ENCODE data around the gene MVB12B.
A peak's percentile ranks its signal among the peaks of the same experiment; 100 is the strongest.

MVB12B gene

DNA sequence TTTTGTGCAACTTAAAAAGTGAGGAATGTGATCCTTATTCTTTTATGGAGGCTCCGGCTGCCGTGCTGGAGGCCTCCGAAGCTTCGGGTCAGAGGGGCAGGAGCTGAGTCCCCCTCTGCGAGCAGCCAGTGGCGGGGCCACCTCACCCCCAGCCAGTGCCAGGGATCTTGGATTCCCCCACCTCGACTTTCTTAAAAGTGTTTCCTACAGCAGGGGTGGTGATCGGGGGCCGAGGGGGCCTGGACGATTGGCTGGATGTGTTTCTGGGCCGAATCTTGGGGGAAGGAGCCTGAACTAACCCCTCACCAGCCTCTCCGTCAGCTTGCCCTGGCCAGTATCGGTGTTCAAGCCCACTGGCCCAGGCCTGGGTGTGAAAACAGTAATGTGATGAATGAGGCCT, 194.9 kb downstream of the MVB12B start:
- TF ChIP-seq, protein P1, sequence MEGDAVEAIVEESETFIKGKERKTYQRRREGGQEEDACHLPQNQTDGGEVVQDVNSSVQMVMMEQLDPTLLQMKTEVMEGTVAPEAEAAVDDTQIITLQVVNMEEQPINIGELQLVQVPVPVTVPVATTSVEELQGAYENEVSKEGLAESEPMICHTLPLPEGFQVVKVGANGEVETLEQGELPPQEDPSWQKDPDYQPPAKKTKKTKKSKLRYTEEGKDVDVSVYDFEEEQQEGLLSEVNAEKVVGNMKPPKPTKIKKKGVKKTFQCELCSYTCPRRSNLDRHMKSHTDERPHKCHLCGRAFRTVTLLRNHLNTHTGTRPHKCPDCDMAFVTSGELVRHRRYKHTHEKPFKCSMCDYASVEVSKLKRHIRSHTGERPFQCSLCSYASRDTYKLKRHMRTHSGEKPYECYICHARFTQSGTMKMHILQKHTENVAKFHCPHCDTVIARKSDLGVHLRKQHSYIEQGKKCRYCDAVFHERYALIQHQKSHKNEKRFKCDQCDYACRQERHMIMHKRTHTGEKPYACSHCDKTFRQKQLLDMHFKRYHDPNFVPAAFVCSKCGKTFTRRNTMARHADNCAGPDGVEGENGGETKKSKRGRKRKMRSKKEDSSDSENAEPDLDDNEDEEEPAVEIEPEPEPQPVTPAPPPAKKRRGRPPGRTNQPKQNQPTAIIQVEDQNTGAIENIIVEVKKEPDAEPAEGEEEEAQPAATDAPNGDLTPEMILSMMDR (conservative IDR thresholded peaks at IDR 0.05; ENCODE audit: low read length) = no peak
- no peak for TF ChIP-seq EZH2phosphoT487 (IDR thresholded peaks at IDR 0.05; ENCODE audit: borderline replicate concordance)
- Histone ChIP-seq H3K9me3 (ENCODE audit: insufficient read depth, low read depth, low read length) (no peaks in the 10 kb centered on the region), H3K27me3 (ENCODE audit: insufficient read depth, low read length, poor library complexity, severe bottlenecking) (no peaks in the 10 kb centered on the region), H3K4me2 (ENCODE audit: low read depth, low read length, poor library complexity, severe bottlenecking) (no peak overlapping the region), H3K9me2 (replicated peaks; ENCODE audit: low read depth, low read length) (no peaks in the 10 kb centered on the region), H3F3A (ENCODE audit: low read depth) (peaks cover 4% of the 10 kb centered on the region; the same call in 1 of the 2 replicates), H2AFZ (ENCODE audit: low read length) (no peak overlapping the region), H3K36me3 (ENCODE audit: insufficient read depth, low read length) (no peaks in the 10 kb centered on the region), H3K9ac (ENCODE audit: low read depth, low read length, poor library complexity, severe bottlenecking) (no peak overlapping the region), H3K79me2 (ENCODE audit: insufficient read depth, low read length) (peaks cover 100% of the 10 kb centered on the region), H3K4me3 (ENCODE audit: low read length, poor library complexity, severe bottlenecking) (no peak overlapping the region), H3K4me1 (ENCODE audit: insufficient read depth, low read length, poor library complexity, severe bottlenecking) (peaks cover 58% of the 10 kb centered on the region), H4K20me1 (ENCODE audit: insufficient read depth, low read length, poor library complexity, severe bottlenecking) (peaks cover 14% of the 10 kb centered on the region)

DNA sequence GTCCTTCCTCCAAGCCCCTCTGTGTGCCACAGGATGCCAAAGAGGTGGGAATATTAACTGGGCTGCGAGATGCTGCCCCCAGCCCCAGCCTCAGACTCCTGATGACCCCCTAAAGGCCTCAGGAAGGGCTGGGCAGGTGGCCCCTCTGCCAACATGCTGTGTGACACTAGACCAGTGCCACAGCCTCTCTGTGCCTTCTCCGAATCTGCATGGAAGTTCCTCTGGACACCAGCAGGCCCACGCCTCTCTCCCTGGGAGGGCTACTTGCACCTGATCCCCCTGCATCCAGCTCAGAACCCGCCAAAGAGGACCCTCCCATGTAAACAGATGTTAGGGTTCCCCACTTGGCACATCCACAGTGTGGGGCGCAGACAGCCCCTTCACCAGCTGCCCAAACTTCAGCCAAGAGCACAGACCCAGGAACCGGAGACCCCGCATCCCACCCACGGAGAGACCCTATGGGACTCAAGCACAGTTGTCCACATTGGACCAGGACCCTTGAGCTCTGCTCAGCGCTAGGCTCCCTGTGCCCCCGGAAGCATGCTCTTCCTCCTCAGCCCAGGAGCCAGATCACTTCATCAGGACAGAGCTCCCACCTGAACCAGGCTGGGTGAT, 195.5 kb downstream of the MVB12B start:
- H3K9ac ChIP-seq (ENCODE audit: low read depth, low read length, poor library complexity, severe bottlenecking) = no peak overlapping the region
- peaks cover 8% of the 10 kb centered on the region for H4K20me1 ChIP-seq (ENCODE audit: insufficient read depth, low read length, poor library complexity, severe bottlenecking)
- peaks cover 4% of the 10 kb centered on the region; the same call in 1 of the 2 replicates for H3F3A ChIP-seq (ENCODE audit: low read depth)
- H3K4me3 ChIP-seq (ENCODE audit: low read length, poor library complexity, severe bottlenecking) = no peak overlapping the region
- H3K36me3 ChIP-seq (ENCODE audit: insufficient read depth, low read length) = no peaks in the 10 kb centered on the region
- H3K9me2 ChIP-seq (replicated peaks; ENCODE audit: low read depth, low read length) = no peaks in the 10 kb centered on the region
- peaks cover 100% of the 10 kb centered on the region for H3K79me2 ChIP-seq (ENCODE audit: insufficient read depth, low read length)
- no peaks in the 10 kb centered on the region for H3K27me3 ChIP-seq (ENCODE audit: insufficient read depth, low read length, poor library complexity, severe bottlenecking)
- H3K9me3 ChIP-seq (ENCODE audit: insufficient read depth, low read depth, low read length) = no peaks in the 10 kb centered on the region
- H3K4me2 ChIP-seq (ENCODE audit: low read depth, low read length, poor library complexity, severe bottlenecking) = peak overlapping the region; percentile 79
- no peak for TF ChIP-seq EZH2phosphoT487 (IDR thresholded peaks at IDR 0.05; ENCODE audit: borderline replicate concordance)
- TF ChIP-seq, protein P1 (conservative IDR thresholded peaks at IDR 0.05; ENCODE audit: low read length) = no peak
- H3K4me1 ChIP-seq (ENCODE audit: insufficient read depth, low read length, poor library complexity, severe bottlenecking) = peaks cover 53% of the 10 kb centered on the region
- no peak overlapping the region for H2AFZ ChIP-seq (ENCODE audit: low read length)

DNA sequence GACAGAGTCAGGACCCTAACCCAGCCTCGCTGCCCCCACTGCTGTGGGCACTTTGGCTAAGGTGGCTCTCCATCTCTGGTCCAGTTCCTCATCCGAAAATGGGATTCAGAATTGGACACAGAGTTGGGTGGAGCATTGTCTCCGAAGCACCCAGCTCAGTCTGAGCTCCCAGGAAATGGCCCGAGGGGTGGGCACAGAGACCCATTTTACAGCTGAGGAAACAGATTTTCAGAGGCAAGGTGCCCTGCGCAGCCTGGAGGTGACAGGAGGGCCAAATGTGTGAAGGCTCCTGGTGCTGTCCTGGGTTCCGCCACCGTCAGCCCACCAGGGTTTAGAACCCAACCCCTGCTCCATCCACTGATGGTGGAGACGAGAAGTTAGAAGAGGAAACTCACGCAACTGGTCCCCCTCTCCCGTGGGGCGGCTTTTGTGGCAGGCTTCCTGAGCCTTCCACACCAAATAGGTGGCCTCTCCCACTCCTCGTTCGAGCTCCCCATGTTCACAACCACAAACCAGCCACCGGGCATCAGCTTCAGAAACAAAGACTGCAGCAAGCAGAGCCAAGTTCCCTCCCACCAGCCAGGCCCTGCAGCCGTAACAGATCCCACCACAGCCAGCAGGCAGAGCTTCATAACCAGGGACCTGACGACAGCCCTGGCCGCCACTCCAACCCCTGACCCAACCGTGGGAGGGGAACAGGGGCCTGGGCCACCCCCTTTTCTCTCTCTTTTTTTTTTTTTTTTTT, 196.2 kb downstream of the MVB12B start:
- Histone ChIP-seq H3K36me3 (ENCODE audit: insufficient read depth, low read length) (no peaks in the 10 kb centered on the region), H3K27me3 (ENCODE audit: insufficient read depth, low read length, poor library complexity, severe bottlenecking) (no peaks in the 10 kb centered on the region), H3F3A (ENCODE audit: low read depth) (no peaks in the 10 kb centered on the region), H3K4me3 (ENCODE audit: low read length, poor library complexity, severe bottlenecking) (no peak overlapping the region), H4K20me1 (ENCODE audit: insufficient read depth, low read length, poor library complexity, severe bottlenecking) (peaks cover 5% of the 10 kb centered on the region), H2AFZ (ENCODE audit: low read length) (no peak overlapping the region), H3K9me2 (replicated peaks; ENCODE audit: low read depth, low read length) (no peaks in the 10 kb centered on the region), H3K9me3 (ENCODE audit: insufficient read depth, low read depth, low read length) (no peaks in the 10 kb centered on the region), H3K9ac (ENCODE audit: low read depth, low read length, poor library complexity, severe bottlenecking) (no peak overlapping the region), H3K79me2 (ENCODE audit: insufficient read depth, low read length) (peaks cover 100% of the 10 kb centered on the region), H3K4me1 (ENCODE audit: insufficient read depth, low read length, poor library complexity, severe bottlenecking) (peaks cover 47% of the 10 kb centered on the region), H3K4me2 (ENCODE audit: low read depth, low read length, poor library complexity, severe bottlenecking) (peak overlapping the region; percentile 79)
- no peak for TF ChIP-seq EZH2phosphoT487 (IDR thresholded peaks at IDR 0.05; ENCODE audit: borderline replicate concordance)

Data from Loucy (cell line).